Measurements from ENCODE around the gene GRIK4. TPM values are rescaled to one million over a fixed set of nuclear protein-coding genes. Genes with fewer than 3 reads are reported as not detected.
A peak's percentile ranks its signal among the peaks of the same experiment; 100 is the strongest.

Gene GRIK4, protein sequence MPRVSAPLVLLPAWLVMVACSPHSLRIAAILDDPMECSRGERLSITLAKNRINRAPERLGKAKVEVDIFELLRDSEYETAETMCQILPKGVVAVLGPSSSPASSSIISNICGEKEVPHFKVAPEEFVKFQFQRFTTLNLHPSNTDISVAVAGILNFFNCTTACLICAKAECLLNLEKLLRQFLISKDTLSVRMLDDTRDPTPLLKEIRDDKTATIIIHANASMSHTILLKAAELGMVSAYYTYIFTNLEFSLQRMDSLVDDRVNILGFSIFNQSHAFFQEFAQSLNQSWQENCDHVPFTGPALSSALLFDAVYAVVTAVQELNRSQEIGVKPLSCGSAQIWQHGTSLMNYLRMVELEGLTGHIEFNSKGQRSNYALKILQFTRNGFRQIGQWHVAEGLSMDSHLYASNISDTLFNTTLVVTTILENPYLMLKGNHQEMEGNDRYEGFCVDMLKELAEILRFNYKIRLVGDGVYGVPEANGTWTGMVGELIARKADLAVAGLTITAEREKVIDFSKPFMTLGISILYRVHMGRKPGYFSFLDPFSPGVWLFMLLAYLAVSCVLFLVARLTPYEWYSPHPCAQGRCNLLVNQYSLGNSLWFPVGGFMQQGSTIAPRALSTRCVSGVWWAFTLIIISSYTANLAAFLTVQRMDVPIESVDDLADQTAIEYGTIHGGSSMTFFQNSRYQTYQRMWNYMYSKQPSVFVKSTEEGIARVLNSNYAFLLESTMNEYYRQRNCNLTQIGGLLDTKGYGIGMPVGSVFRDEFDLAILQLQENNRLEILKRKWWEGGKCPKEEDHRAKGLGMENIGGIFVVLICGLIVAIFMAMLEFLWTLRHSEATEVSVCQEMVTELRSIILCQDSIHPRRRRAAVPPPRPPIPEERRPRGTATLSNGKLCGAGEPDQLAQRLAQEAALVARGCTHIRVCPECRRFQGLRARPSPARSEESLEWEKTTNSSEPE
- polyA plus RNA-seq (3.4 and 8.2 TPM in 2 replicates), polyA minus RNA-seq (7.9 and 8.0 TPM in 2 replicates)

DNA sequence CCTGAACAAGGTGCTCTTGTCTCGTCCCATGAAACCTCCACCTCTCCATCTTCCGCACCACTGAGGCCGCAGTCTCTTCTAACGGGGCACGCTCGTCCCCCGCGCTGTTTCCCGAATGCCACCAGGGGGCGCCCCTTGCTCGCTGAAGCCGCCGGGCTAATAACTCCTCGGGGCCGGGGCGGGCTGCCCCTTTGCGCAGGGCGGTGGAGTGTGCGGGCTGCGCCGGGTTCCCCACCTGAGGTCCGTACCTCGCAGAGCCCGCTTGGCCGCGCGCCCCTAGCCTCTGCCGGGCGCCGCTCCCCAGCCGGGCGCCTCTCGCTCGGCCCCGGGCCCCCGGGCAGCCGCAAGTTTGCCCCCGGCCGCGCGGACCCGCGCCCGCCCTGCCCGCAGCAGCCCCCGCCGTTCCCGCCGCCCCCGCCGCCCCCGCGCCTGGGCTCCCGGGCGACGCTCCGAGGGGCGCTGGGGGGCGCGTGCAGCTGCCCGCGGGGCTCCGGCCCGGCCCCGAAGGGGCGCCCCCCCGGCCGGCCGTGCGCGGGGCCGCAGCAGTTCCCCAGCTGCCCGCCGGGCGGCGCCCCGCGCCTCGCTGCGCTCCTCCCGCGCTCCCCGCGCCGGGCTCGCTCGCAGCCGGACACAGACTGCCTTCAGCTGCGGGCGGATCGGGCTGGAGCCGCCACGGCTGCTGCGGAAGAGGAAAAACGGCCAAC is at the start of gene GRIK4:
TSS of gene GRIK4 (plus strand) at position 633 of the 704 bp plus-strand sequence. CDS start 148,571 bp downstream, outside the sequence.
- Histone ChIP-seq H4K20me1 (ENCODE audit: insufficient read depth) (no peaks in the 10 kb centered on the region), H3K9ac (ENCODE audit: low read length) (peak within 1 kb of the TSS; percentile 60)

DNA sequence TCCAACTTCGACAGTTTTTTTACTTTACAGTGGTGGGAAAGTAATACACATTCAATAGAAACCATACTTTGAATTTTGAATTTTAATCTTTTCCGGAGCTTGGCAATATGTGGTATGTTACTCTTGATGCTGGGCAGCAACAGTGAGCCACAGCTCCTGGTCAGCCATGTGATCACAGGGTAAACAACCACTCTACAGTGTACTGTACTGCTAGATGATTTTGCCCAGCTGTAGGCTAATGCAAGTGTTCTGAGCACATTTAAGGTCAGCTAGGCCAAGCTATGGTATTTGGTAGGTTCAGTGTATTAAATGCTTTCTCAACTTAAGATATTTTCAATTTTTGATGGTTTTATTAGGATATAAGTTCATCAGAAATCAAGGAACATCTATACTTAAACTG is 48.7 kb upstream of the GRIK4 start:
- peaks cover 16% of the 10 kb centered on the region for H3K36me3 ChIP-seq (ENCODE audit: insufficient read depth, low read length)
- no peak overlapping the region for H3K9ac ChIP-seq (ENCODE audit: low read length)
- H3K9me3 ChIP-seq (ENCODE audit: low read length), result no peaks in the 10 kb centered on the region
- H3K9me2 ChIP-seq (ENCODE audit: insufficient read depth, low read length), result no peaks in the 10 kb centered on the region
- no peaks in the 10 kb centered on the region for H3F3A ChIP-seq (ENCODE audit: insufficient read depth, low read length, poor library complexity, severe bottlenecking)
- H3K27me3 ChIP-seq (ENCODE audit: insufficient read depth, low read depth, low read length), result no peaks in the 10 kb centered on the region
- no peak overlapping the region for H3K27ac ChIP-seq (ENCODE audit: low read length)
- no peak for TF ChIP-seq MXI1 (conservative IDR thresholded peaks at IDR 0.05; ENCODE audit: poor library complexity, severe bottlenecking)
- no peaks in the 10 kb centered on the region for H3K79me2 ChIP-seq (replicated peaks; ENCODE audit: insufficient read depth, low read length)
- no peak overlapping the region for H2AFZ ChIP-seq (ENCODE audit: low read depth, low read length)
- no peak overlapping the region for H3K4me2 ChIP-seq (ENCODE audit: low read length)
- H3K4me3 ChIP-seq (ENCODE audit: low read length), result no peak overlapping the region
- no peaks in the 10 kb centered on the region for H4K20me1 ChIP-seq (ENCODE audit: insufficient read depth)

More for the DNA sequence above, at the start of gene GRIK4:
- Histone ChIP-seq H3K79me2 (replicated peaks; ENCODE audit: insufficient read depth, low read length) (no peaks in the 10 kb centered on the region), H3K9me3 (ENCODE audit: low read length) (no peaks in the 10 kb centered on the region), H3K4me2 (ENCODE audit: low read length) (peak within 1 kb of the TSS; percentile 48), H2AFZ (ENCODE audit: low read depth, low read length) (no peak within 1 kb of the TSS), H3F3A (ENCODE audit: insufficient read depth, low read length, poor library complexity, severe bottlenecking) (no peaks in the 10 kb centered on the region), H3K36me3 (ENCODE audit: insufficient read depth, low read length) (no peaks in the 10 kb centered on the region), H3K27ac (ENCODE audit: low read length) (no peak within 1 kb of the TSS), H3K9me2 (ENCODE audit: insufficient read depth, low read length) (no peaks in the 10 kb centered on the region), H3K27me3 (ENCODE audit: insufficient read depth, low read depth, low read length) (peaks cover 9% of the 10 kb centered on the region), H3K4me3 (ENCODE audit: low read length) (peak within 1 kb of the TSS; percentile 68)
- TF ChIP-seq, protein P1, sequence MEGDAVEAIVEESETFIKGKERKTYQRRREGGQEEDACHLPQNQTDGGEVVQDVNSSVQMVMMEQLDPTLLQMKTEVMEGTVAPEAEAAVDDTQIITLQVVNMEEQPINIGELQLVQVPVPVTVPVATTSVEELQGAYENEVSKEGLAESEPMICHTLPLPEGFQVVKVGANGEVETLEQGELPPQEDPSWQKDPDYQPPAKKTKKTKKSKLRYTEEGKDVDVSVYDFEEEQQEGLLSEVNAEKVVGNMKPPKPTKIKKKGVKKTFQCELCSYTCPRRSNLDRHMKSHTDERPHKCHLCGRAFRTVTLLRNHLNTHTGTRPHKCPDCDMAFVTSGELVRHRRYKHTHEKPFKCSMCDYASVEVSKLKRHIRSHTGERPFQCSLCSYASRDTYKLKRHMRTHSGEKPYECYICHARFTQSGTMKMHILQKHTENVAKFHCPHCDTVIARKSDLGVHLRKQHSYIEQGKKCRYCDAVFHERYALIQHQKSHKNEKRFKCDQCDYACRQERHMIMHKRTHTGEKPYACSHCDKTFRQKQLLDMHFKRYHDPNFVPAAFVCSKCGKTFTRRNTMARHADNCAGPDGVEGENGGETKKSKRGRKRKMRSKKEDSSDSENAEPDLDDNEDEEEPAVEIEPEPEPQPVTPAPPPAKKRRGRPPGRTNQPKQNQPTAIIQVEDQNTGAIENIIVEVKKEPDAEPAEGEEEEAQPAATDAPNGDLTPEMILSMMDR (IDR thresholded peaks at IDR 0.05; ENCODE audit: poor library complexity, severe bottlenecking), result peak; percentile 96
- peak; percentile 99 for TF ChIP-seq SMC3 (conservative IDR thresholded peaks at IDR 0.05; ENCODE audit: poor library complexity)
- TF ChIP-seq MXI1 (conservative IDR thresholded peaks at IDR 0.05; ENCODE audit: poor library complexity, severe bottlenecking), result peak; percentile 30
- TF ChIP-seq EZH2 (IDR thresholded peaks at IDR 0.05; ENCODE audit: borderline replicate concordance, insufficient read depth, low read length, poor library complexity, severe bottlenecking), result no peak
- TF ChIP-seq POLR2AphosphoS5 (IDR thresholded peaks at IDR 0.05), result peak; percentile 10
- TF ChIP-seq EP300 (conservative IDR thresholded peaks at IDR 0.05; ENCODE audit: poor library complexity, severe bottlenecking), result no peak
- peak; percentile 99 for TF ChIP-seq RAD21 (conservative IDR thresholded peaks at IDR 0.05)
- peak; percentile 48 for TF ChIP-seq TAF1 (IDR thresholded peaks at IDR 0.05; ENCODE audit: low read depth)

Data from neural cell (in vitro differentiated cells).